ENCODE data around the gene HSDL1. TPM values are rescaled to one million over a fixed set of nuclear protein-coding genes. Genes with fewer than 3 reads are reported as not detected.

Gene HSDL1
- 1 to 10 TPM; 5.8 to 7.5 TPM for total RNA-seq

DNA sequence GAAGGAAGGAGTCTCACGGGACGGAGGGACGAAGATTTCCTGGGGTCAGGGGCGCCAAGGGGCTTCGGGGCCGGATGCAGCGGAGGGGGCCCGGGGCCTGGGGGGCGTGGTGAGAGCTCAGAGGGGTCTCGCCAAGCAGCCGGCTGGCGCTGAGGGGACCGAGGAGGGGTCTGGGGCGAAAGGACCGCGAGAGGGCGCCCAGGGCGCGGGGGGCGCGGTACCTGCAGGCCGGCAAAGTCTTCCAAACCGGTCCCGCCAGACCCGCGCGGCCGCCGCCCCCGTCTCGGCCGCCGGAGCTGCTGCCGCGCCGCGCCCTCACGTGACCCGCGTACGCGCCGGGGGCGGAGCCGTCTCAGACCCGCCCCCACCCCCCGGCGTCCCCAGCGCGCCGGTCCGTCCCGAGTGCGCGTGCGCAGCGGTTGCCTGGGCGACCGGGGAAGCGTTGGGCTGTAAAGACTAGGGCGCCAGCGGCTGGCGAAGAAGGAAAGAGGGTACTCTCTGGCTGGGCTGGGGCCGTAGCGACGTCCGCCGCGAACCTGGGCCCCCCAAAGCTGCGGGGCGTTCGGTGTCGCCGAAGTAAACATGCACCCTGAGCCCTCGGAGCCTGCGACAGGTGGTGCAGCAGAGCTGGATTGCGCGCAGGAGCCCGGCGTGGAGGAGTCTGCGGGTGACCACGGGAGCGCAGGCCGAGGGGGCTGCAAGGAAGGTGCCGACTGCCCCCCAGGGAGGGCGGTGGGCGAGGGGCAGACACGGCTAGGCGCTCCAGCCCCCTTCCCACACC, at the start of gene HSDL1, which contains the start of gene DNAAF1:
Gene HSDL1, minus strand, starts transcription at position 319 of the 781 bp plus-strand sequence. CDS start 13,856 bp downstream, outside the sequence.
Gene DNAAF1, plus strand, starts transcription at position 450 of the 781 bp plus-strand sequence. Its CDS starts 133 bp downstream, at position 583.
- peak within 1 kb of the TSS; percentile 90 for H3K4me3 Mint-ChIP-seq
- CTCF ChIA-PET, result interaction anchor here (0.8 to 1.4 kb wide), 2 partner anchors 27 to 42 kb away, joined by 3 read pairs; partner anchors contain the start of gene TAF1C
- no peaks in the 10 kb centered on the region for H3K9me3 Mint-ChIP-seq
- DNase-seq, result peak; percentile 93
- H3K27me3 Mint-ChIP-seq (ENCODE audit: low read depth), result no peaks in the 10 kb centered on the region
- intact Hi-C loops (cut with micrococcal nuclease), result loop anchor here (1.0 to 2.0 kb wide), 4 partner anchors 29 to 61 kb away; partner anchors contain the start of genes MBTPS1 and TAF1C
- peaks cover 13% of the 10 kb centered on the region for H3K4me1 Mint-ChIP-seq (ENCODE audit: low read depth)
- H3K36me3 Mint-ChIP-seq (ENCODE audit: low read depth), result no peaks in the 10 kb centered on the region
- no peak within 1 kb of the TSS for H3K27ac Mint-ChIP-seq

DNA sequence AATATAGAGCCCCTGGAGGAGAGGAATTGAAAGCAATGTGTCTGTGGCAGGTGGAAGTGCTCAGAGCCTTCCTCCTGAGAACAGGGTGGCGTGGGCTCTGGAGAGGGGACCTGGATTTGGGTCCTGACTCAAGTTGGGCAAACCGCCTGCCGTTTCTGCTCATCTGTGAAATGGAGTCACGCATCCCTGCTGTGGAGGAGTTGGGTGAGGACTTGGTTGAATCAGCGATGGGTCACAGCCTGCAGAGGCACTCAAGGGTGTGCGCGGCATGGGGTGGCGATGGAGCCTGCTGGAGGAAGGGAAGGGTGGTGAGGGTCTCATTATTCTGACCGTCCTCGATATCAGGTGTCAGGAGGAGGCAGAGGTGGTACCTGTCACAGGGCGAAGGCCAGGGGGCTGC, 49.0 kb upstream of the HSDL1 start:
- CTCF ChIA-PET, result interaction anchor here (1.4 kb wide), 1 partner anchor 113 kb away, joined by 3 read pairs; no protein-coding TSS in a partner anchor
- H3K4me1 Mint-ChIP-seq (ENCODE audit: low read depth), result peaks cover 17% of the 10 kb centered on the region
- no peaks in the 10 kb centered on the region for H3K36me3 Mint-ChIP-seq (ENCODE audit: low read depth)
- H3K27me3 Mint-ChIP-seq (ENCODE audit: low read depth), result no peaks in the 10 kb centered on the region
- H3K9me3 Mint-ChIP-seq, result no peaks in the 10 kb centered on the region
- peak; percentile 28 for DNase-seq
- H3K27ac Mint-ChIP-seq, result no peak overlapping the region
- intact Hi-C loops (cut with micrococcal nuclease), result loop anchor here (2.0 kb wide), 1 partner anchor 313 kb away; no protein-coding TSS in a partner anchor
- peak overlapping the region; percentile 54 for H3K4me3 Mint-ChIP-seq

DNA sequence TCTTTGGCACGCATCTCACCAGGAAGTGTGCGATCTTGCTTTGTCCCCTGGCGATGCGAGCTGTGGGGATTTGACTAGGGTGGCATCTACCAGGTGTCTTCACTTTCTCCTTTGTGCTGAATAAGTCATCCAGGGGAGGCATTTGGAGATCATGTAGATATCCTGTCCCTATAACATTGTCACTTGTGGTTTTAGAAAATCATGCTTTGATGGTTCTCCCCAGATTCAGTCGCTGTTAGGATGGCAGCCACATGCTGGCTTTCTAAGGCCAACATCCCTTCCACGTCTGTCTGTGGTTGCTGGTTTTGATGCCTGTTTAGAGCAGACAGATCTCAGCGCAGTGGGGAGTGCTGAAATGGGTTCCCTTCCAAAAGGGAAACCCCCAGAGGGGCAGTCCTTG, 48.5 kb upstream of the HSDL1 start:
- peak overlapping the region; percentile 25 for H3K27ac Mint-ChIP-seq
- H3K27me3 Mint-ChIP-seq (ENCODE audit: low read depth), result no peaks in the 10 kb centered on the region
- intact Hi-C loops (cut with micrococcal nuclease), result no loop called here
- H3K36me3 Mint-ChIP-seq (ENCODE audit: low read depth), result no peaks in the 10 kb centered on the region
- peak overlapping the region; percentile 54 for H3K4me3 Mint-ChIP-seq
- peak; percentile 33 for DNase-seq
- no peaks in the 10 kb centered on the region for H3K9me3 Mint-ChIP-seq
- peaks cover 17% of the 10 kb centered on the region for H3K4me1 Mint-ChIP-seq (ENCODE audit: low read depth)
- CTCF ChIA-PET, result no interaction called here

DNA sequence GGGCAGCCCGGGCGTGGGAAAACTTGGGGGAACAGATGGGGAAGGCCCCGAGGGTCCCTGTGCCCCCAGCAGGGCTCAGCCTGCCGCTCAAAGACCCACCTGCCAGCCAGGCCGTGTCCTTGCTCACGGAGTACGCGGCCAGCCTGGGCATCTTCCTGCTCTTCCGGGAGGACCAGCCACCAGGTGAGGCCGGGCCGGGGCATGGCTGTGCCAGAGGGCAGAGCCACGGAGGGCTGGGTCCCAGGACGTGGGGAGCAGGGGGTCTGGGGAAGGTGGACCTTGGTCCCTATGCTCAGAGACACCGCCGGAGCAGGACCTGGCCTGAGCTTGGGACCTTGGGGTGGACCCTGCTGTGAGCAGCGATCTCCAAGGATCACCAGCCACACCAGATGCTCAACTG, 46.5 kb upstream of the HSDL1 start:
- CTCF ChIA-PET, result no interaction called here
- Mint-ChIP-seq H3K4me3 (no peak overlapping the region), H3K4me1 (ENCODE audit: low read depth) (peaks cover 19% of the 10 kb centered on the region), H3K27ac (no peak overlapping the region), H3K27me3 (ENCODE audit: low read depth) (no peaks in the 10 kb centered on the region), H3K36me3 (ENCODE audit: low read depth) (peaks cover 2% of the 10 kb centered on the region), H3K9me3 (no peaks in the 10 kb centered on the region)
- intact Hi-C loops (cut with micrococcal nuclease), result no loop called here
- no peak for DNase-seq

DNA sequence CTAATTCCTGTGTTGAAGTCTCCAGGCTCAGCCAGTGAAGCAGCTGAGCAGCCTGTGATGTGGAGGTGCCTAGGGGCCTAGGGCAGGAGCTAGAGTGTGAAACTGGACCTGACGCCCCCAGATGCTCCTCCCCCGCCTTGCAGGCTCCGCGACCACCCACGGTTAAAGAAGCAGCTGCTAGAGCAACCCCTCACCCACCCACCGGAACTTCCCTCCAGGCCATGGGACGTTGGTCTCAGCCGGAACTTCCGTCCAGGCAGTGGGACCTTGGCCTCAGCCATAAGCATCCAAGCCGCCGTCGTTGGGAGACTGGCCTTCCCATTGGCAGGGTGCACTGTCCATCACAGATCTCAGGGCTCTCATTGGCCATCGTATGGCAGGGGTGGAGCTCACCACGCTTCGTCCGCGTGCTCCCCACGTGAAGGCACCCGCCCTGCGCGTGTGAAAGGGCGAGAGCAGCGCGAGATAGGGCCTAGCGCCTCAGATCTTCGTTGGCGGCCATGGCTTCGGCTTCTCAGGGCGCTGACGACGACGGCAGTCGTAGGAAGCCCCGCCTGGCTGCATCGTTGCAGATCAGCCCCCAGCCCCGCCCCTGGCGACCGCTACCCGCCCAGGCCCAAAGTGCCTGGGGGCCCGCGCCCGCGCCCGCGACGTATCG, 45.9 kb upstream of the HSDL1 start, which contains the start of gene ADAD2:
Gene ADAD2, plus strand, starts transcription at position 427 of the 658 bp plus-strand sequence. Its CDS starts 74 bp downstream, at position 501.
- peaks cover 21% of the 10 kb centered on the region for H3K4me1 Mint-ChIP-seq (ENCODE audit: low read depth)
- H3K27me3 Mint-ChIP-seq (ENCODE audit: low read depth), result no peaks in the 10 kb centered on the region
- intact Hi-C loops (cut with micrococcal nuclease), result no loop called here
- no peaks in the 10 kb centered on the region for H3K9me3 Mint-ChIP-seq
- no peak for DNase-seq
- CTCF ChIA-PET, result no interaction called here
- H3K27ac Mint-ChIP-seq, result no peak within 1 kb of the TSS
- H3K4me3 Mint-ChIP-seq, result no peak within 1 kb of the TSS
- peaks cover 2% of the 10 kb centered on the region for H3K36me3 Mint-ChIP-seq (ENCODE audit: low read depth)

DNA sequence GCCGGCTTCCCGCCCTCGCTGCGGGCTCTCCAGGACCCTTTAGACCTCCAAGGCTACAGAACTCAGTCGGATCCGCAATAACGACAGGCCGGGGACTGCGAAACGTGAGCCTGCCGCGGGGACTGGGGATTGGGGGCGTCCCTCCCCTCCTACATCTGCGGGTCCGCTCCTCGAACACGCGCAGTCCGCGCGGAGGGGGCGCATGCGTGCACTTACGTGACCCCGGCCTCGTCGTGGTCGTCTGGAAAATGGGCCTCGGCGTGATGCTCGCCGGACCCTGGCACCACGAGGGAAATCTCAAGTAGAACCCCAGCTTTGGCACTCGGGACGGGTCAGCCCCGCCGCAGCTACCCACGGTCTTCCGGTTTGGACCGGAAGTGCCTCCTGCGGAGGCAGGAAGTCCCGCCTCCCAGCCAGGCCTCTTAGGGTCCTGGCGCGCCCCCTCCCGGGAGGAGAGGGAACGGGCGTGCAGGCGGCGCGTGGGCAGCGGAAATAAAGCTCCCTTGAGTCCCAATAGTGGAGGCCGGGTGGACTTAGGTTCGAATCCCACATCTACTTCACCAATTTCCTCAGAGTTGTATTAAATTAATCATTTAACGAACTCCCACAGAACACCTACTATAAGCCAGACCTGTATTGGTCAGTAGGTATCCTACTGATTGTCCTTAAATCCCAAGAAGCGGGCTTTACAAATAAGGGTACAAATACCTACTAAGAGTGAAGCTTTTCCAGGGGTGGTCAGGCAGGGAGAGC, 41.9 kb upstream of the HSDL1 start, which contains the start of gene TAF1C:
Gene TAF1C, minus strand, starts transcription at position 373 of the 753 bp plus-strand sequence. CDS start 2,069 bp downstream, outside the sequence.
- no peaks in the 10 kb centered on the region for H3K9me3 Mint-ChIP-seq
- H3K4me3 Mint-ChIP-seq, result peak within 1 kb of the TSS; percentile 93
- peak; percentile 94 for DNase-seq
- peaks cover 6% of the 10 kb centered on the region for H3K36me3 Mint-ChIP-seq (ENCODE audit: low read depth)
- no peaks in the 10 kb centered on the region for H3K27me3 Mint-ChIP-seq (ENCODE audit: low read depth)
- intact Hi-C loops (cut with micrococcal nuclease), result loop anchor here (1.0 to 2.0 kb wide), 4 partner anchors 42 to 318 kb away; partner anchors contain the start of genes DNAAF1, HSDL1, MBTPS1 and MEAK7
- peak within 1 kb of the TSS; percentile 89 for H3K27ac Mint-ChIP-seq
- H3K4me1 Mint-ChIP-seq (ENCODE audit: low read depth), result peaks cover 21% of the 10 kb centered on the region
- CTCF ChIA-PET, result interaction anchor here (0.6 to 5.0 kb wide), 29 partner anchors 8 to 1795 kb away, joined by 3 to 49 read pairs (median 4); partner anchors contain the start of genes DNAAF1, HSDL1 and MBTPS1

DNA sequence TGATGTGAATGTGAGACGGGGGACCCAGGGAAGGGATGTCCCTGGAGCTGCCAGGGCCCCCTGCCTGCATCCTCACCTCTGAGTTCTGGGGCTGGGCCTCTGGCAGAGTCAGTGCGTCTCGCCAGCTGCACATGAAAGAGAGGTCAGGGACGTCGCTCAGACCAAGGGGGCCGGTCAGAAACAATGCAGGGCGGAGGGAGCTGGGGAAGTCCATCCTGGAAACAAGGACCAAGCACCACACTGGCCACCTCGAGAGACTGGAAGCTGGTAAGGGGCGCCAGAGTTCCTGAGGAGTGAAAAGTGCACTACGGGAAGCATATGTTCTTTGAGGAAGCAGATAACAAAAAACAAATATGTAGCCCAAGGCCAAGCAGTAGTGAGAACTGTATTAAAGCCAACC, 39.8 kb upstream of the HSDL1 start:
- H3K4me3 Mint-ChIP-seq, result peak overlapping the region; percentile 93
- intact Hi-C loops (cut with micrococcal nuclease), result no loop called here
- peaks cover 21% of the 10 kb centered on the region for H3K4me1 Mint-ChIP-seq (ENCODE audit: low read depth)
- CTCF ChIA-PET, result interaction anchor here (0.8 to 5.0 kb wide), 3 partner anchors 11 to 100 kb away, joined by 3 to 43 read pairs (median 5); no protein-coding TSS in a partner anchor
- H3K27me3 Mint-ChIP-seq (ENCODE audit: low read depth), result no peaks in the 10 kb centered on the region
- peaks cover 7% of the 10 kb centered on the region for H3K36me3 Mint-ChIP-seq (ENCODE audit: low read depth)
- H3K9me3 Mint-ChIP-seq, result no peaks in the 10 kb centered on the region
- no peak for DNase-seq
- H3K27ac Mint-ChIP-seq, result peak overlapping the region; percentile 6

DNA sequence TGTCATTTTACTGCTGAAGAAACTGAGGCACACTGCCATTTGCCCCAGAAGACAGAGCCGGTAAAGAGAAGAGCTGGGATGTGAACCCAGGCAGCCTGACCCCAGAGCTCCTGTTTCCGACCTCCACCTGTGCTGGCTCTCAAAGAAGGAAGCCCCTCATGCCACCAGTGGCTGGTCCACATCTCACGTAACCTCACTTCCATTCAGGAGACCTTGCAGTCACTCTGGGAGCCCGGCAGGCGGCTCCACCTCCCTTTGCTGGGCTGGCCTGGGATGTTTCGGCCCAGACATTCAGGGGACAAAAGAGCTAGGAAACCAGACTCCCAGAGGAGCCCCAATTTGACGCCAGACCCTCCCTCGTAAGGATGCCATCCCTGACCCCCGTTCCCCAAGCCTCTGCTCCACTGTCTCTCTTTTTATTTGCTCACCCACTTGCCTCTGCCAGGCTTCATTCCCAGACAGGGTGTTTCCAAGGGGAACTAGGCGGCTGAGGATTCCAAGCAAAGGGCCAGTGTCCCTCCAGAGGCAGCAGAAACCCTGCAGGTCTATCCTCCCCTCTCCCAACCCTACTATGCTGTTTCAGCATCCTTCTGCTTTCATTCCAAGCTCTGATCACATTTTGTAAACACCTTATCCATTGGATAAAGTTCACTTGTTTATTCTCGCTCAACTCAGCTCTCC, 39.1 kb upstream of the HSDL1 start:
- Mint-ChIP-seq H3K9me3 (no peaks in the 10 kb centered on the region), H3K27me3 (ENCODE audit: low read depth) (no peaks in the 10 kb centered on the region), H3K4me3 (no peak overlapping the region), H3K4me1 (ENCODE audit: low read depth) (peaks cover 21% of the 10 kb centered on the region), H3K27ac (peak overlapping the region; percentile 21), H3K36me3 (ENCODE audit: low read depth) (peaks cover 7% of the 10 kb centered on the region)
- CTCF ChIA-PET, result interaction anchor here (1.6 to 5.0 kb wide), 2 partner anchors 10 to 99 kb away, joined by 5 to 43 read pairs; no protein-coding TSS in a partner anchor
- DNase-seq, result no peak
- intact Hi-C loops (cut with micrococcal nuclease), result no loop called here

DNA sequence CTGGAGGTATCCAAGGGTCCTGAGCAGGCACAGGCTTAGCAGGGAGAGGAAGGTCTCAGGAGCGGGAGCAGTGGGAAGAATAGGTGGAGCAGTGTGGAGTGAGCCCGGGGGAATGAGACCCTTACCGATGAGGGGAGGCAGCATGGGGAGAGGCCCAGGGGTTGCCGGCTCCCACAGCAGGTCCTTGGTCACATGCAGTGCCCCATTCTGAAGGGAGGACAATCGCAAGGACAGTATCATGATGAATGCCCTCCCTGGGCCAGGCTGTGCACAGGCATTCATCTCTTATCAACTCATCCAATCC, 38.5 kb upstream of the HSDL1 start:
- Mint-ChIP-seq H3K4me1 (ENCODE audit: low read depth) (peaks cover 21% of the 10 kb centered on the region), H3K4me3 (no peak overlapping the region), H3K27ac (no peak overlapping the region), H3K27me3 (ENCODE audit: low read depth) (no peaks in the 10 kb centered on the region), H3K9me3 (no peaks in the 10 kb centered on the region), H3K36me3 (ENCODE audit: low read depth) (peaks cover 7% of the 10 kb centered on the region)
- intact Hi-C loops (cut with micrococcal nuclease), result no loop called here
- CTCF ChIA-PET, result interaction anchor here (5.0 kb wide), 1 partner anchor 9 kb away, joined by 43 read pairs; no protein-coding TSS in a partner anchor
- DNase-seq, result no peak

DNA sequence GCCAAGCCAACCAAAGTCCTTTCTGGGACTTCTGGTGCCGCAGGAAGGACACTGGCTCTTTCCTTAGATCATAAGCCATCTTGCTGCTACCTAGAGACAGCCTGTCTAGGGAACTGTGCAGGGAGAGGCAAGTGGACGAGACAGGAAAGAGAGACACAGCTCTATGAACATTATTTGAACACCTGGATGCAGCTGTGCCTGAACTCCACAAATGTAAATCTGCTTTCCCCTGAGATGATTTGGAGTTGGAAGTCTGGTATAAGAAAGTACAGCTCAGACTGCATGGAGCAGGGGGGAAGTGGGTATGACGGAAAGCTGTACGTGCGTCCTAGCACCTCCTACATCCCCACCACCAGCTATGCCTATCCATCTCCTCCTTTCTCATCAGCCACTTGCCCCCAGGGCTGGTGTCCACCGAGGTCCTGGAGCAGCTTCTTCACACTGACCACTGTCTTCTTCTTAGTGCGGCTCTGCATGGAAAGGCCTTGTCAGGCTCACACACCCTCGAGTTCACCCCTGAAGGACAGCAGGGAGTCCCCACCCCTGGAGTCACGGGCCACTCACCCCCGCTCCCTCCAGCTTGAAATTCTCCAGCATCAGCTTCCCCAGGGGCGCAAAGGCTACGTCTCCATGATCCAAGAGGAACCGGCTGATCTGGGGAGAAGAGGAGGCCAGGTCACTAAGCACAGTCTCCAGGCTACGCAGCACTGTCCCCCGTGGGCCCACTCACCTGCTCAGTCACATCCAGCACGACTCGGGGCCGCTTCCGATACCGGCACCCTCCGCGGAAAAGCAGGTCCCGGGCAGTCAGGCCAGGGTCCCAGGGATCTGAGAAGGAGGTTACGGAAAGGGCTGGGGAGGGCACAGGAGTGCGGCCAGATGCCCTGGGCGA, 37.9 kb upstream of the HSDL1 start:
- H3K36me3 Mint-ChIP-seq (ENCODE audit: low read depth), result peaks cover 8% of the 10 kb centered on the region
- H3K4me3 Mint-ChIP-seq, result no peak overlapping the region
- no peak overlapping the region for H3K27ac Mint-ChIP-seq
- H3K9me3 Mint-ChIP-seq, result no peaks in the 10 kb centered on the region
- intact Hi-C loops (cut with micrococcal nuclease), result no loop called here
- no peak for DNase-seq
- no peaks in the 10 kb centered on the region for H3K27me3 Mint-ChIP-seq (ENCODE audit: low read depth)
- CTCF ChIA-PET, result interaction anchor here (0.6 to 5.0 kb wide), 2 partner anchors 9 to 1824 kb away, joined by 3 to 43 read pairs; no protein-coding TSS in a partner anchor
- H3K4me1 Mint-ChIP-seq (ENCODE audit: low read depth), result peaks cover 27% of the 10 kb centered on the region
